OCI-LY7 (cell line): ENCODE data around the gene PTH2R. TPM values are rescaled to one million over a fixed set of nuclear protein-coding genes. Genes with fewer than 3 reads are reported as not detected.
A peak's percentile ranks its signal among the peaks of the same experiment; 100 is the strongest.

Source experiments
- BruUV-seq: library from RNA; stranded (reverse); fragments of 400-500 nt; replicated peaks from 2 replicates; lab custom pipeline; 2021; lab: Mats Ljungman, UMichigan
- CTCF ChIA-PET: fragments of 300-600 bp; sonication (Branson Sonifier 250); formaldehyde crosslinking; loops from one replicate; lab custom pipeline; 2022; ENCODE audit warnings: antibody characterized with exemption; ENCODE audit not compliant: unreplicated experiment; lab: Charles Lee
- POLR2A ChIA-PET: fragments of 300-600 bp; sonication (Branson Sonifier 250); formaldehyde crosslinking; loops from one replicate; lab custom pipeline; 2022; ENCODE audit warnings: antibody characterized with exemption; lab: Charles Lee
- DNase-seq: peaks from one replicate; pipeline ENCODE4 v3.0.0-alpha.2; 2015; ENCODE audit warnings: low spot score
- H2AFZ ChIP-seq: fragments of 200-600 bp; sonication (generic), shearing (Covaris generic); 2 replicates; pipeline ENCODE4 v1.6.1; 2014; ENCODE audit warnings: mild to moderate bottlenecking, antibody characterized with exemption, low read length, moderate library complexity
- H3K27ac ChIP-seq: fragments of 200-600 bp; sonication (generic); 2 replicates; pipeline ENCODE4 v1.5.1; 2014; ENCODE audit warnings: mixed run types, low read depth, mild to moderate bottlenecking, moderate library complexity, low read length, inconsistent platforms; ENCODE audit not compliant: poor library complexity, severe bottlenecking
- H3K36me3 ChIP-seq: fragments of 200-600 bp; sonication (generic); 2 replicates; pipeline ENCODE4 v1.6.1; 2014; ENCODE audit warnings: mild to moderate bottlenecking, antibody characterized with exemption, low read length, moderate library complexity, mixed read lengths; ENCODE audit not compliant: insufficient read depth
- H3K4me1 ChIP-seq: fragments of 200-600 bp; sonication (generic); 2 replicates; pipeline ENCODE4 v1.5.1; 2014; ENCODE audit warnings: mild to moderate bottlenecking, low read length; ENCODE audit not compliant: insufficient read depth, poor library complexity, severe bottlenecking
- H3K4me2 ChIP-seq: fragments of 200-600 bp; sonication (generic); 2 replicates; pipeline ENCODE4 v1.6.1; 2014; ENCODE audit warnings: mild to moderate bottlenecking, low read length
- H3K4me3 ChIP-seq: fragments of 200-600 bp; sonication (generic); 2 replicates; pipeline ENCODE4 v1.5.1; 2014; ENCODE audit warnings: mild to moderate bottlenecking, low read depth, low read length; ENCODE audit not compliant: poor library complexity, severe bottlenecking
- H3K79me2 ChIP-seq: fragments of 200-600 bp; sonication (generic); 2 replicates; pipeline ENCODE4 v1.6.1; 2016; ENCODE audit warnings: low read depth, mild to moderate bottlenecking, low read length, moderate library complexity, mixed read lengths; ENCODE audit not compliant: insufficient read depth
- H3K9me2 ChIP-seq: fragments of 200-600 bp; sonication (generic); 2 replicates; pipeline ENCODE4 v1.6.1; 2016; ENCODE audit warnings: mild to moderate bottlenecking, low read length, mixed read lengths; ENCODE audit not compliant: insufficient read depth
- H3K9me3 ChIP-seq: fragments of 200-600 bp; sonication (generic); 2 replicates; pipeline ENCODE4 v1.6.1; 2014; ENCODE audit warnings: mild to moderate bottlenecking, mixed run types, low read length, mixed read lengths
- H4K20me1 ChIP-seq: fragments of 200-600 bp; sonication (generic); 2 replicates; pipeline ENCODE4 v1.6.1; 2014; ENCODE audit warnings: mild to moderate bottlenecking, antibody characterized with exemption, low read length, moderate library complexity, mixed read lengths; ENCODE audit not compliant: insufficient read depth
- EZH2phosphoT487 ChIP-seq: fragments of 200-600 bp; sonication (generic); IDR thresholded peaks from 2 replicates; pipeline ENCODE4 v1.6.1; 2018; ENCODE audit warnings: low read depth, borderline replicate concordance, mild to moderate bottlenecking, mixed run types, antibody characterized with exemption, low read length, moderate library complexity, mixed read lengths
- intact Hi-C: fragments of 100-400 bp; cut with micrococcal nuclease; formaldehyde crosslinking; loops from one replicate; pipeline ENCODE4 v1.10.0; 2022; ENCODE audit not compliant: unreplicated experiment
- total RNA-seq, 2 experiments: library from RNA; depleted of rRNA in 1 of 2; stranded (reverse); fragments of >200 nt in 1 of 2; shearing (Covaris generic) in 1 of 2; gene quantifications; 2 replicates each; pipeline ENCODE4 v1.2.3, GENCODE V29; 2014 to 2022
- TF ChIP-seq, protein P1 (sequence below): fragments of 200-600 bp; sonication (generic); conservative IDR thresholded peaks from 2 replicates; pipeline ENCODE4 v1.5.1; 2014; ENCODE audit warnings: mild to moderate bottlenecking, antibody characterized with exemption, low read length, moderate library complexity, mixed read lengths

PTH2R gene
- total RNA-seq, 2 experiments from 2014 or later = 0.06 to 0.13 TPM

DNA sequence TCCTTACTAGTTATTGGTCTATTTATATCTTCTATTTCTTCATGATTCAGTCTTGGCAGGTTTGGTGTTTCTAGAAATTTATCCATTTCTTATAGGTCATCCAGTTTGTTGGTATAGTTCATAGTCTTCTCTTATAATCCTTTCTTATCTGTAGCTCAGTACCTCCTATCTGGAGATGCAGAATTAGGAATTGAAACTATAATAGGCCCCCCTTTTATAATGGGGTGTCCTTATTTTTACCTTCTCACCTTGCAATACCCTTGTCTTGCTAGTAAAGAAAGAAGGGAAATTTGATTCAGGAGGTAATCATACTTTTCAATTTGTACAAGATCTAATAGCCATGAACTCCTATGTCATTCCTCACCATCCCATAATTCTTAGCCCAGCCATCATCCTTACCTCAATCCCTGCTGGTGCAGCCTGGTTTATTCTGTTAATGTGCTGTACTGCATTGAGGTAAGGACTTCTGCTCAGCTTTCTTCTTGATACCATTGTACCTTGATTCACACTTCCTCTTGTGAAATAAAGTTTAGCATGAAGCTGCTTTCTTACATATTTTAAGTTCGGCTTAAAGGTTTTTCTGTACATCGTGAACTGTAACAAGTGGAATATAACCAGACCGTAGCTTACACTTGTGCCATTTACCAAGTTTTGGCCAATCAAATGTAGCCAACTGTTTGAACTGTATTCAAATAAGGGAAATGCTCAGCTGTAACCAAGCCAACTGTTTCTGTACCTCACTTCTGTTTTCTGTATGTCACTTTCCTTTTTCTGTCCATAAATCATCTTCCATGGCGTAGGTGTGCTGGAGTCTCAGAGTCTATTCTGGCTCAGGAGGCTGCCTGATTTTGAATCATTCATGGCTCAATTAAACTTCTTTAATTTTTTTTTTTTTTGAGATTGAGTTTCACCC, 40.1 kb upstream of the PTH2R start:
- Histone ChIP-seq H3K9me3 (peaks cover 10% of the 10 kb centered on the region; the same call in 1 of the 2 replicates), H3K79me2 (no peaks in the 10 kb centered on the region), H3K36me3 (no peaks in the 10 kb centered on the region), H3K9me2 (no peaks in the 10 kb centered on the region), H3K27ac (no peak overlapping the region), H3K4me1 (peaks cover 5% of the 10 kb centered on the region), H2AFZ (peak overlapping the region; percentile 28; the same call in 1 of the 2 replicates), H3K4me3 (no peak overlapping the region), H4K20me1 (no peaks in the 10 kb centered on the region), H3K4me2 (0 out of 2 replicates have a peak overlapping the region, but pooled peaks have one; percentile 4)
- BruUV-seq = no TSS peak
- POLR2A ChIA-PET = interaction anchor here (0.5 to 1.5 kb wide), 6 partner anchors 8 to 1192 kb away, joined by 3 to 6 read pairs (median 4); no protein-coding TSS in a partner anchor
- DNase-seq = peak; percentile 30
- CTCF ChIA-PET = no interaction called here
- intact Hi-C loops = no loop called here
- no peak for TF ChIP-seq EZH2phosphoT487
- TF ChIP-seq, protein P1, sequence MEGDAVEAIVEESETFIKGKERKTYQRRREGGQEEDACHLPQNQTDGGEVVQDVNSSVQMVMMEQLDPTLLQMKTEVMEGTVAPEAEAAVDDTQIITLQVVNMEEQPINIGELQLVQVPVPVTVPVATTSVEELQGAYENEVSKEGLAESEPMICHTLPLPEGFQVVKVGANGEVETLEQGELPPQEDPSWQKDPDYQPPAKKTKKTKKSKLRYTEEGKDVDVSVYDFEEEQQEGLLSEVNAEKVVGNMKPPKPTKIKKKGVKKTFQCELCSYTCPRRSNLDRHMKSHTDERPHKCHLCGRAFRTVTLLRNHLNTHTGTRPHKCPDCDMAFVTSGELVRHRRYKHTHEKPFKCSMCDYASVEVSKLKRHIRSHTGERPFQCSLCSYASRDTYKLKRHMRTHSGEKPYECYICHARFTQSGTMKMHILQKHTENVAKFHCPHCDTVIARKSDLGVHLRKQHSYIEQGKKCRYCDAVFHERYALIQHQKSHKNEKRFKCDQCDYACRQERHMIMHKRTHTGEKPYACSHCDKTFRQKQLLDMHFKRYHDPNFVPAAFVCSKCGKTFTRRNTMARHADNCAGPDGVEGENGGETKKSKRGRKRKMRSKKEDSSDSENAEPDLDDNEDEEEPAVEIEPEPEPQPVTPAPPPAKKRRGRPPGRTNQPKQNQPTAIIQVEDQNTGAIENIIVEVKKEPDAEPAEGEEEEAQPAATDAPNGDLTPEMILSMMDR = no peak

DNA sequence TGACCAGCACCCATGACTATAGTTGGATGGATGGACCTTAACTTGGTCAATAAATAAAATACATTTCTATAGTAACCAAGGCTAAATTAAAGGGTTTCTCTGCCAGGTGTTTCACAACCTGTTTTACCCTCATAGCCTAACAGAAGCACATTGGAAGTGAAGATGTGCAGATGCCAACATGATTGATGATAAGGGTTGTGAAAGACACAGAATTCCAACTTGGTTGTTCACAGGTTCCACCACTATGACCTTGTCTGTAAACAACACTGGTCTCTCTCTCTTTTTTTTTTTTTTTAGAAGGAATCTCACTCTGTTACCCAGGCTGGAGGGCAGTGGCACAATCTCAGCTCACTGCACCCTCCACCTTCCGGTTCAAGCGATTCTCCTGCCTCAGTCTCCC, 37.5 kb upstream of the PTH2R start:
- H3K4me3 ChIP-seq = no peak overlapping the region
- no peak overlapping the region for H3K27ac ChIP-seq
- BruUV-seq = no TSS peak
- POLR2A ChIA-PET = interaction anchor here (0.6 to 1.1 kb wide), 3 partner anchors 22 to 114 kb away, joined by 3 to 8 read pairs (median 4); no protein-coding TSS in a partner anchor
- no peaks in the 10 kb centered on the region for H3K9me2 ChIP-seq
- no peaks in the 10 kb centered on the region for H4K20me1 ChIP-seq
- intact Hi-C loops = no loop called here
- peaks cover 5% of the 10 kb centered on the region for H3K4me1 ChIP-seq
- H3K79me2 ChIP-seq = no peaks in the 10 kb centered on the region
- H3K36me3 ChIP-seq = no peaks in the 10 kb centered on the region
- no peak overlapping the region for H2AFZ ChIP-seq
- H3K4me2 ChIP-seq = no peak overlapping the region
- peaks cover 10% of the 10 kb centered on the region; the same call in 1 of the 2 replicates for H3K9me3 ChIP-seq
- no peak for TF ChIP-seq EZH2phosphoT487
- TF ChIP-seq, protein P1 = no peak
- CTCF ChIA-PET = no interaction called here
- no peak for DNase-seq
